HG02588 (cell line): ENCODE data around the gene FASN.
"Not testable (repeated sequence)": the region's sequence is repeated elsewhere in the genome, so short reads cannot be mapped to it uniquely, and the experiment has no call there.

Experiments used
- ATAC-seq: cut with Tn5 transposase; IDR thresholded peaks from one replicate; pipeline ENCODE4 v1.9.1; 2021; ENCODE audit warnings: mild to moderate bottlenecking, moderate library complexity; ENCODE audit not compliant: unreplicated experiment

Gene FASN

DNA sequence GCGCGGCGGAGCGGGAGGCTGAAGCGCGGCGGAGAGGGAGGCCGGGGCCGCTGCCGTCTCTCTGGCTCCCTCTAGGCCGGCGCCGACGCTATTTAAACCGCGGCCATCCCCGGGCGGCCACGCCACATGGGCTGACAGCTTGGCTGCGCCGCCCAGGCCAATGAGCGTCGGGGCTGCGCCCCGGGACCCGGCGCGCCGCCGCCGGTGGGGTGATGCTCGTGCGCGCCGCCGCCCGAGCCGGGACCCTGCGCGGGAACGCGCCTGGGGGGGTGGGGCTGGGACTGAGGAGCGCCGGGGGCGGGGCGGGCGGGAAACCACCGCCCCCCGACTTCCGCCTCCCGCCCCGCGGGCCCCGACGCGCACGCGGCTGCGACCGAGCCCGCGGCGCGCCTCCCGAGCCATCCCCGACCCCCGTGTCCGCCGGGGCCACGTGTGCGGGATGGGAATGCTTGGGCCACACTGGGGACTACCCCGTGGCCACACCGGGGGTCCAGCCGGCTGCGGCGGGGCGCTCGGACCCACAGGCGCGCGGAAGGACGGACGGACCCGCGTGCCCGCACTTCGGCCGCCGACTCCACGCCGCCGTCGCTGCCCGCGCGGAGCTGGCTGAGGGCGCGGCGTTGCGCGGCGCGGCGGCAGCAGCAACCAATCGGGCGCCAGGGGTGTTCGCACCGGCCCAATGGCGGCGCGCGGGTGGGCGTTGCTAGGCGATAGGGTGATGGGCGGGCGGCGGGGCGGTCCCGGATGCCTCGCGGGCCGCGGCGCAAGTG, at the start of gene FASN:
TSS of gene FASN (minus strand) at position 68 of the 770 bp plus-strand sequence. CDS start 1,791 bp downstream, outside the sequence.
- ATAC-seq, result peak; percentile 66

DNA sequence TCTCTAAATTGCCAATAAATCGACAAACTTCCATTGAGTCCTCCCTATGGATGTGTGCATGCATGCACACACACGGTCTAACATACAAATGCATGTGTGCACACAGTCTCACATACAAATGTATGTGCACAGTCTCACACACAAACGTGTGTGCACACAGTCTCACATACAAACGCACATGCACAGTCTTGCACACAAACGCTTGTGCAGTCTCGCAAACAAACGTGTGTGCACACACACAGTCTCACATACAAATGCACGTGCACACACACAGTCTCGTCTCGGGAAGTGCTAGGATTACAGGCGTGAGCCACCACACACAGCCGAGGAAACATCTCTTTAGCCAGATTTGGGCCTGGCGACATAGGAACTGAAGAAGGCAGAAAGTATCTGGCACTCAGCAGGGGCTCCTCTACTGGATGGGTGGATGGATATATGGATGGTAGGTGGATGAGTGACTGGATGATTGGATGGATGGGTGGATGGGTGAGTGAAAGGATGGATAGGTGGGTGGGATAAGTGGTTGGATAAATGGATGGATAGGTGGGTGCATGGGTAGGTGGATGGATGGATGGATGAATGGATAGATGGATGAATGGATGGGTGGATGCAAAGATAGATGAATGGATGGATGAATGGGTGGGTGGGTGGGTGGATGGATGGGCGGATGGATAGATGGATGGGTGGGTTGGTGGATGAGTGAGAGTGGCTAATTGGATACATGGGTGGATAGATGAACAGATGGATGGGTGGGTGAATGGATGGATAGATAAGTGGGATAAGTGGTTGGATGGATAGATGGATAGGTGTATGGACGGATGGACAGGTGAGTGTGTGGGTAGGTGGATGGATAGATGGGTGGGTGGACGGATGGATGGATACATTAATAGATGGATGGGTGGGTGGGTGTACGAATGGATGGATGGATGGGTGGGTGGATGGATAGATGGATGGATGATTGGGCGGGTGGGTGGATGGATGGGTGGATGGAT, 48.9 kb upstream of the FASN start:
- no peak for ATAC-seq

DNA sequence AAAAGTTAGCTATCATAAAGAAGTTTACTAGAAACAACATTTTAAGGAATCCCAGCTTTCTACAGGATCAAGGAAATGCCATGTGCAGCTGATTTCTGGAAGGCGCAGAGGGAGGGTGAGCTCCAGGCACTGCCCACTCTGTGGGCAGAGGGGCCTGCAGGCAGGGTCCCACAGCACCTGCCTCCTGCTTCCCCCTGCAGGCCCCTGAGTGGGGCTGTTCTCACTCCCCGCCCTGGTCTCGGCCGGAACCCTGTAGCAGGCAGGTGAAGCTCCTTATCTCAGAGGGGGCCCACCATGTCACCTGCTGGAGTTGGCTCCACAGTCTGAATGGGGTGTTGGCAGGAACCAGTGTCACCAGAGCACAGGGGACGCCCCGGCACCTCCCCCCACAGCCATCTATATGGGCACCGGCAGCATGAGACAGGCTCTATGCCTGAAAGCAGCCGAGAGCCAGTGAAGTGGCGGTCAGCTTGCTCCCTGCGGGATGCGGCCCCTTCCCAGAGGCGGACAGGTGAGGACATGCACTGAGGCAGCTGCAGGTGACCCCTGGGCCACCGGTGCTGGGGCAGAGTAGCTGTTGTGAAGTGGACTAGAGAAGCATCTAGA, 47.6 kb upstream of the FASN start:
- no peak for ATAC-seq

DNA sequence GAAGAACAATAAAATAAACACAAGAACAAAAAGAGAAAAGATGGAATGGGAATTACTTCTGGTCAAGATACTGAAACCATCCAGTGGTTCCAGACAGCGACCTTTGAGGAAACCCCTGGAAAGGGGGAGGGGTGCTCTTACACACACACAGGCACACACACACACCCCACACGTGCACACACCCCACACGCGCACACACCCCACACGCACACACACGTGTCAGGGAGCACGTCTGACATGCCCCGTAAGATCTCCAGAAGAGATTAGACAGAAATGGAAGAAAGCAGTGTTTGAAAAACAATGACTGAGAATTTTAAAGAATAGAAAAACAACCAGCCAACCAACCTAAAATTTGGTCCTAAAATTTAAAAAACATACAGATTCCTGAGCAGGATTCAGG, 45.3 kb upstream of the FASN start:
- no peak for ATAC-seq

DNA sequence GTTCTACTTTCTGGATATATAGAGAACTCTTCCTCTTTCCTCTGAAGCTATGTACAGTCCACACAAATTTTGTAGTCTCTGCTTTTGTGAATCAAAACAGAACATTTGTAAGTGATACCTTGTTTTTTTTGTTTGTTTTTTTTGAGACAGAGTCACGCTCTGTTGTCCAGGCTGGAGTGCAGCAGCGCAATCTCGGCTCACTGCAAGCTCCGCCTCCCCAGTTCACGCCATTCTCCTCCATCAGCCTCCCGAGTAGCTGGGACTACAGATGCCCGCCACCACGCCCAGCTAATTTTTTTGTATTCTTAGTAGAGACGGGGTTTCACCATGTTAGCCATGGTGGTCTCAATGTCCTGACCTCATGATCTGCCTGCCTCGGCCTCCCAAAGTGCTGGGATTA, 41.9 kb upstream of the FASN start:
- ATAC-seq, result not testable (repeated sequence)

DNA sequence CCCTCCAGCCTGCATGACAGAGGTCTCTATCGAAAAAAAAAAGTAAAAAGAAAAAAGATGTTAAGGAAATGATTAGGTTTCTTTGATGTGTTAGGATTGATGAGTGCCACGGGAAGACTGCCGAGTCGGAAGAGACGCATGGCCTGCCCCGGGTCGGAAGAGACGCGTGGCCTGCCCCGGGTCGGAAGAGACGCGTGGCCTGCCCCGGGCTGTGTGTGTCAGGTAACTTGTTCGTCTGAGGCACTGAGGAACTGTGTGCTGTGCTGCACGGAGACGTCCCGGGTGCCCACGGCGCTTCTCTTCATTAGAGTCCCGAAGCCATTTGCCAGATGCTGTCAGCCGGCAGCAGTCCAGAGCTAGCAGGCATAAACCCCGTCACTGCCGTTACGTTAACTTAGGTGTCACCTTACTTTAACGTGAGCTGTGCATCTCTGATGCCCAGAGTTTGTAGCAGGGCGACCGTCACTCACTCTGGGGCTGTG, 40.5 kb upstream of the FASN start:
- ATAC-seq, result no peak

DNA sequence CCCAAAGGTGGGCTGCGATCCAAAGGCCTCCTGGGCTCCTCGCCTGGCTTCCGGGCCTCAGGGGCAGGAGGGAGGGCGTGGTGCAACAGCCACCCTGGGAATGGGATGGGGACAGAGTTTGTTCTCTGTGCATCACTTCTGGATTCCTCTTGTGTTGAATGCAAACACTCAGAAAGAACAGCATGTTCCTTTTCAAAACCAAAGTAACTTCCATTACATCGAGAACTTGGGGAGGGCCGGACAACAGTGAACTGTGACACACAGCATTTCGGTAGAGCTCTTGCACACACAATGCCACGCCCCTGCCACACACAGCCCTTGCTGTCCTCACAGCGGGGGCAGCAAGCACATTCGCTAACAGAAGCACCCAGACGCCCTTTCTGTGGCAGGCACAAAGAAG, 36.1 kb upstream of the FASN start:
- ATAC-seq, result no peak

DNA sequence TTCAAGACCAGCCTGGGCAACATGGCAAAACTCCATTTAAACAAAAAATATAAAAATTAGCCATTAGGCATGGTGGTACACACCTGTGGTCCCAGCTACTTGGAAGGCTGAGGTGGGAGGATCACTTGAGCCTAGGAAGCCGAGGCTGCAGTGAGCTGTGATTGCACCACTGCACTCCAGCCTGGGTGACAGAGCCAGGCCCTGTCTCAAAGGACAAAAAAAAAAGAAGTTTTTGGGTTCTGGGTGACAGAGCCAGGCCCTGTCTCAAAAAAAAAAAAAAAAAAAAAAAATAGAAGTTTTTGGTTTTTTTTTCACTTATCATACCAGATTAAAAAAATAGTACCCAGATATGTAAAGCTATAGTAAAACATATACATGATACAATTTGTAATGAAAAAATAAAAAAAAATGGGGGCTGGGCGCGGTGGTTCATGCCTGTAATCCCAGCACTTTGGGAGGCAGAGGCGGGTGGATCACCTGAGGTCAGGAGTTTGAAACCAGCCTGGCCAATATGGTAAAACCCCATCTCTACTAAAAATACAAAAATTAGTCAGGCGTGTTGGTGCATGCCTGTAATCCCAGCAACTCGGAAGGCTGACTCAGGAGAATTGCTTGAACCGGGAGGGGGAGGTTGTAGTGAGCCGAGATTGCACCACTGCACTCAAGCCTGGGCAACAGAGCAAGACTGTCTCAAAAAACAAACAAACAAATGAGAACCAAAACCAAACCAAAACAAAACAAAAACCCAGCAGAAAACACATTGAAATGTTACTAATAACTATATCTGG, 35.3 kb upstream of the FASN start:
- ATAC-seq, result not testable (repeated sequence)

DNA sequence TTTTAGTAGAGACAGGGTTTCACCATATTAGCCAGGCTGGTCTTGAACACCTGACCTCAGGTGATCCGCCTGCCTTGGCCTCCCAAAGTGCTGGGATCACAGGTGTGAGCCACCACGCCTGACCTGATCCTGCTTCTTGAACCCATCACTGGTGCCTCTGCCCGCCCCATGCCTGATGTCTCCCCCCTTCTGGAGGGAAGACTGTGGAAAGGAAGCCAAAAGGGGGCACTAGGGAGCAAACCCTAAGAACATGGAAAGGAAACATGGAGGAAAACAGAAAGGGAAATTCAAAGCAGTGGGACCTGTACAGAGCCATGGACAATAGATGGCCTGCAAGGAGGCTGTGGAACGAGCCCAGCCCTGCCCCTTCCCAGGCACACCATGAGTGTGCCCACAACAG, 31.1 kb upstream of the FASN start:
- no peak for ATAC-seq

DNA sequence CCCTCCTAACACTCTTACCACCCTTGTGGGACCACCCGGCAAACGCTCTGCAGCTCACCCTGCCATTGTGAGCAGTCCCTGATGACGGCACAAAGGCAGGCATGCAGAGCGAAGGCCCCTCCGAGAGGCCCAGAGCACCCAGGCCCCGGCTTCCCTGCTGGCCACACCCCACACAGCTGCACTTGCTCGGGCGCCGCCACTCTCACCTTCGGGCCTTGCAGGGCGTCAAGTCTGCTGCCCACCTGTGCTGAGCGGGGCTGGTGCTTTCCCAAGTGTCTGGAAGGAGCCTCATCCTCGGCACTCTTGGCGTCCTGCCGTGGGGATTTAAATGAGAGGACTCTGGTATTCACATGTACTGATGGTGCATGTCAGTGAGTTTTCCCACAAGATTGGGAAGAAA, 30.3 kb upstream of the FASN start:
- ATAC-seq, result no peak

DNA sequence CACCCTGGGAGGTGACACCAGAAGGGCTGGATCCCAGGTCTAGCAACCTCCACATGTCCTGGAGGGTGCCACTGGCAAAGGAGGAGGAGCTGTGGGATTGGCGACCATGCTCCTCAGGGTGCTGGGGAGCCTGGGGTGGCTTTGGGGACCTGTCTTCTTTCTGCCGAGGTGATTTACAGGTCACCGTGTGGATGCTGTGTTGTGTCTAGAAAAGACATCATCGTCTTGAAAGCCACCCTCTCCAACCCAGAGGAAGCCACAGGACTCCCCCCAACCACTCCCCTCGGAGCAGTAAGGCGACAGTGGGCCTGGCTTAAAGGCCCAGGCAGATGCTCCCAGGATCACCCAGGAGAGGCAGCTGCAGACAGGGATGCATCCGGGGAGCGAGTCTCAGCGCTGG, 29.7 kb upstream of the FASN start:
- ATAC-seq, result no peak

DNA sequence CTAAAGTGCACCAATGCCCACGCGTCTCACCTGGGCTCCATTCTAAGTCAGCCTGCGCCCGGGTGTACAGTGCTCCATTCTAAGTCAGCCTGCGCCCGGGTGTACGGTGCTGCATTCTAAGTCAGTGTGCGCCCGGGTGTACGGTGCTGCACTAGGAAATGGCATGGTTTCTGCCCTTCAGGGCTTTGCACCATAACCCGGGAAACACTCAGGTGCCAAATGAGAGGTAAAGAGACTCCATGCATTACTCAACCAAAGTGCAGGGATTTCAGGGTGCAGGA, 29.2 kb upstream of the FASN start:
- no peak for ATAC-seq

DNA sequence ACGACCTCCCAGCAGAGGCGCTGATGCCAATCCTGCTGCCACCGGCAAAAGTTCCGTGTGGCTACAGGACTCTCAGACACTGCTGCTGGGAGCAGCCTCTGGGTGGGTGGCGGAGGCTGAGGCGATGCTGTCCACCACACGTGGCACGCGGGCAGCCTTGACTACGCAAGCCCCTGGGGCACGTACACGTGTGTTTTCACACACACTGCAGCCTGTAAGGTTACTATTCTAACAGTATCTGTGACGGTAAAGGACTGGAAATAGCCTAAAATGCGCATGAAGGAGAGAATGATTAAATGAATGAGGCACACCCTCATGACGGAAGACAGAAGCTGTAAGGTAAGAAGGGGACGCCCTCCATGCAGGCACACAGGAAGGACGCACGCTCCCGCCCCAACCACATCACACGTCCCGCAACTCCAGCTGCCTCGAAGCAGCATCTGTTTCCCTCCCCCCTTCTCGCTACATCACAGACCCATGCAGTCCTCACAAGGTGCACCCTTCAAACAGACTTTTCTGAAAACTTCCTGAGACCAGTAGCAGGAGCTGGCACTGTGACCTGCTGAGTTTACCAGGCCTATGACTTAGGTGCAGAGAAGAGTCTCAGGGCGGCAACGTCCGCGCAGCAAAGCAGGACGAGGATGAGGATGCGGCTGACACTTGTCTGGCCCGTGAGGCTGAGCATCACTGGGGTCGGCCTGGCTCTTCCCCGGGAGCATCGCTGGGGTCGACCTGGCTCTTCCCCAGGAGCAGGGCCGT, 28.7 kb upstream of the FASN start:
- ATAC-seq, result no peak

DNA sequence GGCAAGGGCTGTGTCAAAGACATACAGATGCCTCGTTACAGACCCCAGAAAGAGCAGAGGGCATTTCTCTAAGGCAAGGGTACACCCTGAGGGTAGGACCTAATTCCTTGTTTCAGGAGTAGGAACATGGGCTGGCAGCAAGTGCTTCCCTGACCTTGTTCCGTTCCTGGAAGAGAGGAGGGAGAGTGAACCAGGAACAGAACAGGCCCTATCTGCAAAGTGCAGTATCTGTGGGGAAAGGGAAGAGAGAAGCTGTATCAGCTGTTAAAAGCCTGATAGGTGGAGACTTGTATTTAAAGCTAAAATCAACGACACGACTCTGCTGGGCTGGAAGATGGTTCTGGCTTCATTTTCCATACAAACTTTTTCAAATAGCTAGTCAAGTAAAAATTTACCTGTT, 26.1 kb upstream of the FASN start:
- ATAC-seq, result no peak

DNA sequence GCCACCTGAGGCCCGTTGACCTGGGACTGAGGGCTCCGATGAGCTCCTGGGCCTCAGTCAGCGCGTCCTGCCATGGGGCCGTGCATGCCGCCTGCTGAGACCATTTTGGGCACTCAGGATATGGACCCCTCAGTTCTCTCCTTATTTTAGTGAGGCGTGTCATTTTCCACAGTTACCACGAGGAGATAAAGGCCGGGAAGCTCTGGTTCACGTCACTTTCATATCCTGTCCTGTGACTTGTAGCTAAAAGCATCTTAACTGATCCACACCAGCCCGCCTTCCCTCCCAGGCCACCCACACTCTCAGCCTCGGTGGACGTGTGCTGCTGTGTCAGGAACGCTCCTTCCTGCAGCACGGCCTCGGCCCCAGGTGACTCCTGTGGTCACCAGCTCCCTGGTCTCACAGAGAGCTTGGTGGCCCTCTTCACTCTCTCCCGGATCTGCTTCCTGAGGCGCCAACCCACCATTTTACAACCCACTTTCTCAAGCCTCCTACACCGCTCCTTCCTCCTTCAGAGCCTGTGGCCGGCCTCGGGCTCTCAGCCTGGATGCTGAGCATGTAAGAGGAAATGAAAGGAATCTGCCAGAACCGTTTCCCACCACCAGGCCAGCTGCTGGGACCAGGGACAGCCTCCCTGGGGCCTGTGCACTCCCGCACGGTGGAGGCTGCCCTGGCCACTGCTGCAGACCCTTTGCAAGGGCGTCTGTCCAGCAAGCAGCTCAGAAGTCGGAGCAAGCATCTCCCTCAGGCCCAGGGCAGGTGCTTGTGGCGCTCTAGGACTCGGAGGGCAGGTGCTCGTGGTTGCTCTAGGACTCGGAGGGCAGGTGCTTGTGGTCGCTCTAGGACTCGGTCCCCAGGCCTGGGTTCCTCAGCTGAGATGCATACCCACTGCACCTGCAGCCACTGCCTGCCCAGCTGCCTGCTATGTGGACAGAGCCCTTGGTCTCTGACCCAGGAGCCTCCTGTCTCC, 23.9 kb upstream of the FASN start:
- no peak for ATAC-seq

DNA sequence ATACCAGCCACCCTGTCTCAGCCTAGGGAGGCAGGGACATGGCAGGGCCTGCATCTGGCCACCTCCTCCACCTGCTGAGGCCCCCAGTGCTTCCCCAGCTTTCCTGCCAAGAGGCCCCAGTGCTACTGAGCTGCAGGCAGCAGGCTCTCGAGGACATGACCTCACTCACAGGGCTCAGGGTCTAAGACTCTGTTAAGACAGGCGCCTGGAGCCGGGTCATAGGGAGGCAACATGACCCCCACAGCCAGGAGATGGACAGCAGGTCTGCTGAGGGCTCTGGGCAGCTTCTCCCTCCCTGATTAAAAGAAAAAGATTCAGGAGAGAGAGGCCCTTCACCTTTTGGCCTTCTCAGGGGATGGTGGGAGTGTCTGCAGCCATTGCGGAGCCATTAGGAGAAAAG, 23.2 kb upstream of the FASN start:
- ATAC-seq, result no peak

DNA sequence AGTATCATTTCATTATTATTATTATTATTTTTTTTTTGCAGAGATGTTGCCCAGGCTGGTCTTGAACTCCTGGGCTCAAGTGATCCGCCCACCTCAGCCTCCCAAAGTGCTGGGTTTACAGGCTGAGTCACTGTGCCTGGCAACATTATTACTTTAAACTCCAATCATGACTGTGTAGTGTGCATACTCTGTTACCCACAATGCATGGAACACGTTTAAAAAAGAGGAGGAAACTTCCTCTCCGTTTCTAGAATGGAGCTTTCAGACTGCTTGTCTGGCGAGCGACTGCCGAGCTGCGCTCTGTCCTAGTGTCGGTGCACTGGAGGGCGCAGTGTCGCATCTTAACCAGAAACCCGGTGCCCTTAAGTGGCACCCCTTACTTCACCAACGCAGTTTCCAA, 22.1 kb upstream of the FASN start:
- no peak for ATAC-seq

DNA sequence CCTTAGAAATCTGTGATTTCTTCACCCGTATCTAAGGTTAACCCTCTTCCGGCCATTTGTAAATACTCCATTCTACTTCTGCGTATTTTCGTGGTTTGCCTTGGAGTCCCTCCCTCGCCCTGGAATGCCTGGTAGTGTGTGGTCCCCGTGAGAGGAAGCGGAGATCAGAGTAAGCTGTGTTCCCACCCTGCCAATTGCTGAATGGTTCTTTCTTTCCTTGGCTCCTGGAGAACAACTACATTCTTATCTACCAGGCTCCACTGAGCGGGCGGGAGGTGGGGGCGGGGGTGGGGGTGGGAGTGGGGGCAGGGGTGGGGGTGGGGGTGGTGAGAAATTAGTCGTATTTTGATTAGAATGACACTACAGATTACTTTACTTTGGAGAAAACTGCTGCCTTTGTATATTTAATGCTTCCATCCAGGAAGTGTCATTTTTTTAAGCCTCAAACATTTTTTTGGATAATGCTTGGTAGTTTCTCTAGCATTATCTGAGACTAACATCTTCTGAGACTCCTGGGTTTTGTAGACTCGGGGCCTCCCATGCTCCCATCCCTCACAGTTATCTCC, 20.9 kb upstream of the FASN start:
- ATAC-seq, result no peak
